Measurements from ENCODE around the gene GLRX5.

DNA sequence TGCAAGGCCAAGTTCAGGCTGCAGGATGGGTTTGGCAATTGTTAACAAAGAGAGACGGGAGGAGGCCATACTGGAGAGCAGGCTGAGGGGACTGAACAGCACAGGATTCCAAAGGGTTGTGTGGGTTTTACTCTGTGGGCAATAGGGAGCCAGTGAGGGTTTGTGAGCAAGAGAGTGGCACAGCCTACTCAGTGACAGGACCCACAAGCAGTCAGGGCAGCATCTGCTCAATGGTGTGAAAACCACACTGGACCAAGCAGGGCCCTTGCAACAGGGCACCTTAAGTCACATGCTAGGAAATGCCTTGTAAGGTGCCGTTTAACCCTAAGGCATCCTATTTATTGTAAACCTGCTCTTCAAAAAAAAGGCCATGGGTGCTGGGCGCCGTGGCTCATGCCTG, 40.4 kb upstream of the GLRX5 start:
- TF ChIP-seq, protein P1, sequence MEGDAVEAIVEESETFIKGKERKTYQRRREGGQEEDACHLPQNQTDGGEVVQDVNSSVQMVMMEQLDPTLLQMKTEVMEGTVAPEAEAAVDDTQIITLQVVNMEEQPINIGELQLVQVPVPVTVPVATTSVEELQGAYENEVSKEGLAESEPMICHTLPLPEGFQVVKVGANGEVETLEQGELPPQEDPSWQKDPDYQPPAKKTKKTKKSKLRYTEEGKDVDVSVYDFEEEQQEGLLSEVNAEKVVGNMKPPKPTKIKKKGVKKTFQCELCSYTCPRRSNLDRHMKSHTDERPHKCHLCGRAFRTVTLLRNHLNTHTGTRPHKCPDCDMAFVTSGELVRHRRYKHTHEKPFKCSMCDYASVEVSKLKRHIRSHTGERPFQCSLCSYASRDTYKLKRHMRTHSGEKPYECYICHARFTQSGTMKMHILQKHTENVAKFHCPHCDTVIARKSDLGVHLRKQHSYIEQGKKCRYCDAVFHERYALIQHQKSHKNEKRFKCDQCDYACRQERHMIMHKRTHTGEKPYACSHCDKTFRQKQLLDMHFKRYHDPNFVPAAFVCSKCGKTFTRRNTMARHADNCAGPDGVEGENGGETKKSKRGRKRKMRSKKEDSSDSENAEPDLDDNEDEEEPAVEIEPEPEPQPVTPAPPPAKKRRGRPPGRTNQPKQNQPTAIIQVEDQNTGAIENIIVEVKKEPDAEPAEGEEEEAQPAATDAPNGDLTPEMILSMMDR (IDR thresholded peaks at IDR 0.05; ENCODE audit: poor library complexity) = no peak
- TF ChIP-seq EZH2 (IDR thresholded peaks at IDR 0.05; ENCODE audit: borderline replicate concordance) = no peak

Data from hepatocyte (in vitro differentiated cells).